SK-N-SH treated with all-trans-retinoic acid at 6 μM for 48 hours (cell line): ENCODE measurements around the gene C2orf42.

ENCODE experiments used
- ATAC-seq: fragments of 200-7000 bp; cut with Tn5 transposase; 3 replicates; pipeline ENCODE4 v1.9.1; 2020; ENCODE audit warnings: mild to moderate bottlenecking, moderate library complexity
- ARNTL ChIP-seq: fragments of 450-650 bp; formaldehyde crosslinking; IDR thresholded peaks from 2 replicates; pipeline ENCODE4 v1.5.0; 2020; ENCODE audit warnings: low read depth, mild to moderate bottlenecking, moderate library complexity, borderline replicate concordance
- CSDC2 ChIP-seq: fragments of 250-450 bp; sonication (Bioruptor Pico); IDR thresholded peaks from 2 replicates; pipeline ENCODE4 v1.5.0; 2020; ENCODE audit warnings: mild to moderate bottlenecking, moderate library complexity
- ESRRG ChIP-seq: fragments of 250-450 bp; sonication (Bioruptor Pico); IDR thresholded peaks from 2 replicates; pipeline ENCODE4 v1.6.1; 2021; ENCODE audit warnings: mild to moderate bottlenecking
- GLIS3 ChIP-seq: fragments of 250-450 bp; sonication (Bioruptor Pico); IDR thresholded peaks from 2 replicates; pipeline ENCODE4 v1.5.0; 2020; ENCODE audit warnings: mild to moderate bottlenecking, moderate library complexity
- ISL1 ChIP-seq: fragments of 250-450 bp; sonication (Bioruptor Pico); IDR thresholded peaks from 2 replicates; pipeline ENCODE4 v2.1.2; 2022; ENCODE audit warnings: mild to moderate bottlenecking, moderate library complexity
- OSR1 ChIP-seq: fragments of 250-450 bp; sonication (Bioruptor Pico); IDR thresholded peaks from 2 replicates; pipeline ENCODE4 v1.8.0; 2022; ENCODE audit warnings: moderate library complexity, mild to moderate bottlenecking, inconsistent platforms
- PPARA ChIP-seq: fragments of 250-450 bp; sonication (Bioruptor Pico); IDR thresholded peaks from 2 replicates; pipeline ENCODE4 v1.5.0; 2020; ENCODE audit warnings: mild to moderate bottlenecking, borderline replicate concordance
- SNAI2 ChIP-seq: fragments of 250-450 bp; sonication (Bioruptor Pico); IDR thresholded peaks from 2 replicates; pipeline ENCODE4 v1.5.0; 2020; ENCODE audit warnings: mild to moderate bottlenecking, moderate library complexity
- TOX ChIP-seq: fragments of 250-450 bp; sonication (Bioruptor Pico); IDR thresholded peaks from 2 replicates; pipeline ENCODE4 v1.8.0; 2021; ENCODE audit warnings: mild to moderate bottlenecking, moderate library complexity, borderline replicate concordance
- ZC3H10 ChIP-seq: fragments of 250-450 bp; sonication (Bioruptor Pico); IDR thresholded peaks from 2 replicates; pipeline ENCODE4 v1.5.1; 2021; ENCODE audit warnings: mild to moderate bottlenecking, moderate library complexity
- ZFP3 ChIP-seq: fragments of 250-450 bp; sonication (Bioruptor Pico); IDR thresholded peaks from 2 replicates; pipeline ENCODE4 v1.5.0; 2020; ENCODE audit warnings: mild to moderate bottlenecking, moderate library complexity
- ZFP30 ChIP-seq: fragments of 450-650 bp; formaldehyde crosslinking; IDR thresholded peaks from 2 replicates; pipeline ENCODE4 v1.5.0; 2022; ENCODE audit warnings: mild to moderate bottlenecking, moderate library complexity
- ZNF565 ChIP-seq: fragments of 450-650 bp; formaldehyde crosslinking; conservative IDR thresholded peaks from 2 replicates; pipeline ENCODE4 v1.5.0; 2020; ENCODE audit warnings: low read depth, mild to moderate bottlenecking, moderate library complexity
- ZNF70 ChIP-seq: fragments of 450-650 bp; formaldehyde crosslinking; IDR thresholded peaks from 2 replicates; pipeline ENCODE4 v1.5.0; 2020; ENCODE audit warnings: mild to moderate bottlenecking, moderate library complexity
- ZNF8 ChIP-seq: fragments of 450-650 bp; formaldehyde crosslinking; IDR thresholded peaks from 2 replicates; pipeline ENCODE4 v1.5.0; 2020; ENCODE audit warnings: mild to moderate bottlenecking, moderate library complexity
- TF ChIP-seq, protein P1 (sequence below): fragments of 250-450 bp; sonication (Bioruptor Pico); IDR thresholded peaks from 2 replicates; pipeline ENCODE4 v1.5.0; 2020; ENCODE audit warnings: mild to moderate bottlenecking, moderate library complexity
- TF ChIP-seq, protein P2 (sequence below): fragments of 250-450 bp; sonication (Bioruptor Pico); IDR thresholded peaks from 2 replicates; pipeline ENCODE4 v1.5.1; 2021; ENCODE audit warnings: mild to moderate bottlenecking, moderate library complexity
- TF ChIP-seq, protein P3 (sequence below): fragments of 250-450 bp; sonication (Bioruptor Pico); IDR thresholded peaks from 2 replicates; pipeline ENCODE4 v1.8.0; 2020; ENCODE audit warnings: mild to moderate bottlenecking, moderate library complexity, borderline replicate concordance
- TF ChIP-seq, protein P4 (sequence below): fragments of 250-450 bp; sonication (Bioruptor Pico); IDR thresholded peaks from 2 replicates; pipeline ENCODE4 v1.5.1; 2020; ENCODE audit warnings: low read depth, mild to moderate bottlenecking, moderate library complexity
- TF ChIP-seq, protein P5 (sequence below): fragments of 250-450 bp; sonication (Bioruptor Pico); IDR thresholded peaks from 2 replicates; pipeline ENCODE4 v1.8.0; 2021; ENCODE audit warnings: low read depth, mild to moderate bottlenecking, moderate library complexity, borderline replicate concordance

Gene C2orf42

DNA sequence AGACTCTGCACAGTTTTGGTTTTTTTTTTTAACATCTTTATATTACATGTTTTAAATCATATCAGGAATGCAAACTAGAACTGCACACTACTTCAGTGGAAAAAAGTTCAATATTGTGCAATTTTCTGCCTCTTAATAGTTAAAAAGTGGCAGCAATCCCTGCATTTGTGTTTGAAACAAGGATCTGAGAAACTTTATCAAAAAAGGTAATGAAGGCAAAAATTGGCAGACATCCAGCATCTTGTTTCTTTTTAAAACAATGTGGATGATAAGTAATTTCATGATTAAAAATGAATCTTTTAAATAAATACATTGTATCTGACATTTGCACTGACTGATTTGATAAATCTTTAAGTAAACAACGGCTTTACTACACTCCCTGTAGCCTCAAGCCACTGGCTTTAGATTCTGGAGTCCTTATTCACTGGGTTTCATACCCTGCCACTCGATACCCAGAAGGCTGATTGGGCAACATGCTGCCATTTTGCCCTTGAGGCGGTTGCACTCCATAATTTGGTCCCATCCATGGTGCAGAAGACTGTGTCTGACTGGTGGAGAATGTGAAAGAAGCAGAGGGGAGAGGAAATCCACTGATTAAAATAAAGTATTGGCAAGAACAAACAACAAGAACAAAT, 21.6 kb upstream of the C2orf42 start:
- ATAC-seq: no peak
- TF ChIP-seq OSR1 (CRISPR knock-in tag): no peak
- TF ChIP-seq ARNTL: no peak
- TF ChIP-seq CSDC2 (CRISPR knock-in tag): no peak
- TF ChIP-seq GLIS3 (CRISPR knock-in tag): no peak
- TF ChIP-seq ZC3H10: no peak
- no peak for TF ChIP-seq ZFP3 (CRISPR knock-in tag)
- no peak for TF ChIP-seq ZNF70 (CRISPR knock-in tag)
- TF ChIP-seq, protein P1, sequence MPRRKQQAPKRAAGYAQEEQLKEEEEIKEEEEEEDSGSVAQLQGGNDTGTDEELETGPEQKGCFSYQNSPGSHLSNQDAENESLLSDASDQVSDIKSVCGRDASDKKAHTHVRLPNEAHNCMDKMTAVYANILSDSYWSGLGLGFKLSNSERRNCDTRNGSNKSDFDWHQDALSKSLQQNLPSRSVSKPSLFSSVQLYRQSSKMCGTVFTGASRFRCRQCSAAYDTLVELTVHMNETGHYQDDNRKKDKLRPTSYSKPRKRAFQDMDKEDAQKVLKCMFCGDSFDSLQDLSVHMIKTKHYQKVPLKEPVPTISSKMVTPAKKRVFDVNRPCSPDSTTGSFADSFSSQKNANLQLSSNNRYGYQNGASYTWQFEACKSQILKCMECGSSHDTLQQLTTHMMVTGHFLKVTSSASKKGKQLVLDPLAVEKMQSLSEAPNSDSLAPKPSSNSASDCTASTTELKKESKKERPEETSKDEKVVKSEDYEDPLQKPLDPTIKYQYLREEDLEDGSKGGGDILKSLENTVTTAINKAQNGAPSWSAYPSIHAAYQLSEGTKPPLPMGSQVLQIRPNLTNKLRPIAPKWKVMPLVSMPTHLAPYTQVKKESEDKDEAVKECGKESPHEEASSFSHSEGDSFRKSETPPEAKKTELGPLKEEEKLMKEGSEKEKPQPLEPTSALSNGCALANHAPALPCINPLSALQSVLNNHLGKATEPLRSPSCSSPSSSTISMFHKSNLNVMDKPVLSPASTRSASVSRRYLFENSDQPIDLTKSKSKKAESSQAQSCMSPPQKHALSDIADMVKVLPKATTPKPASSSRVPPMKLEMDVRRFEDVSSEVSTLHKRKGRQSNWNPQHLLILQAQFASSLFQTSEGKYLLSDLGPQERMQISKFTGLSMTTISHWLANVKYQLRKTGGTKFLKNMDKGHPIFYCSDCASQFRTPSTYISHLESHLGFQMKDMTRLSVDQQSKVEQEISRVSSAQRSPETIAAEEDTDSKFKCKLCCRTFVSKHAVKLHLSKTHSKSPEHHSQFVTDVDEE (CRISPR knock-in tag): no peak
- no peak for TF ChIP-seq PPARA (CRISPR knock-in tag)
- TF ChIP-seq, protein P2, sequence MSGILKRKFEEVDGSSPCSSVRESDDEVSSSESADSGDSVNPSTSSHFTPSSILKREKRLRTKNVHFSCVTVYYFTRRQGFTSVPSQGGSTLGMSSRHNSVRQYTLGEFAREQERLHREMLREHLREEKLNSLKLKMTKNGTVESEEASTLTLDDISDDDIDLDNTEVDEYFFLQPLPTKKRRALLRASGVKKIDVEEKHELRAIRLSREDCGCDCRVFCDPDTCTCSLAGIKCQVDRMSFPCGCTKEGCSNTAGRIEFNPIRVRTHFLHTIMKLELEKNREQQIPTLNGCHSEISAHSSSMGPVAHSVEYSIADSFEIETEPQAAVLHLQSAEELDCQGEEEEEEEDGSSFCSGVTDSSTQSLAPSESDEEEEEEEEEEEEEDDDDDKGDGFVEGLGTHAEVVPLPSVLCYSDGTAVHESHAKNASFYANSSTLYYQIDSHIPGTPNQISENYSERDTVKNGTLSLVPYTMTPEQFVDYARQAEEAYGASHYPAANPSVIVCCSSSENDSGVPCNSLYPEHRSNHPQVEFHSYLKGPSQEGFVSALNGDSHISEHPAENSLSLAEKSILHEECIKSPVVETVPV (CRISPR knock-in tag): no peak
- no peak for TF ChIP-seq ISL1
- TF ChIP-seq, protein P3, sequence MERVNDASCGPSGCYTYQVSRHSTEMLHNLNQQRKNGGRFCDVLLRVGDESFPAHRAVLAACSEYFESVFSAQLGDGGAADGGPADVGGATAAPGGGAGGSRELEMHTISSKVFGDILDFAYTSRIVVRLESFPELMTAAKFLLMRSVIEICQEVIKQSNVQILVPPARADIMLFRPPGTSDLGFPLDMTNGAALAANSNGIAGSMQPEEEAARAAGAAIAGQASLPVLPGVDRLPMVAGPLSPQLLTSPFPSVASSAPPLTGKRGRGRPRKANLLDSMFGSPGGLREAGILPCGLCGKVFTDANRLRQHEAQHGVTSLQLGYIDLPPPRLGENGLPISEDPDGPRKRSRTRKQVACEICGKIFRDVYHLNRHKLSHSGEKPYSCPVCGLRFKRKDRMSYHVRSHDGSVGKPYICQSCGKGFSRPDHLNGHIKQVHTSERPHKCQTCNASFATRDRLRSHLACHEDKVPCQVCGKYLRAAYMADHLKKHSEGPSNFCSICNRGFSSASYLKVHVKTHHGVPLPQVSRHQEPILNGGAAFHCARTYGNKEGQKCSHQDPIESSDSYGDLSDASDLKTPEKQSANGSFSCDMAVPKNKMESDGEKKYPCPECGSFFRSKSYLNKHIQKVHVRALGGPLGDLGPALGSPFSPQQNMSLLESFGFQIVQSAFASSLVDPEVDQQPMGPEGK (CRISPR knock-in tag): no peak
- TF ChIP-seq ZFP30 (CRISPR knock-in tag): no peak
- no peak for TF ChIP-seq ESRRG (CRISPR knock-in tag)
- no peak for TF ChIP-seq SNAI2 (CRISPR knock-in tag)
- TF ChIP-seq ZNF565 (CRISPR knock-in tag): no peak
- no peak for TF ChIP-seq ZNF8 (CRISPR knock-in tag)
- TF ChIP-seq, protein P4, sequence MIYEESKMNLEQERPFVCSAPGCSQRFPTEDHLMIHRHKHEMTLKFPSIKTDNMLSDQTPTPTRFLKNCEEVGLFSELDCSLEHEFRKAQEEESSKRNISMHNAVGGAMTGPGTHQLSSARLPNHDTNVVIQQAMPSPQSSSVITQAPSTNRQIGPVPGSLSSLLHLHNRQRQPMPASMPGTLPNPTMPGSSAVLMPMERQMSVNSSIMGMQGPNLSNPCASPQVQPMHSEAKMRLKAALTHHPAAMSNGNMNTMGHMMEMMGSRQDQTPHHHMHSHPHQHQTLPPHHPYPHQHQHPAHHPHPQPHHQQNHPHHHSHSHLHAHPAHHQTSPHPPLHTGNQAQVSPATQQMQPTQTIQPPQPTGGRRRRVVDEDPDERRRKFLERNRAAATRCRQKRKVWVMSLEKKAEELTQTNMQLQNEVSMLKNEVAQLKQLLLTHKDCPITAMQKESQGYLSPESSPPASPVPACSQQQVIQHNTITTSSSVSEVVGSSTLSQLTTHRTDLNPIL: no peak

DNA sequence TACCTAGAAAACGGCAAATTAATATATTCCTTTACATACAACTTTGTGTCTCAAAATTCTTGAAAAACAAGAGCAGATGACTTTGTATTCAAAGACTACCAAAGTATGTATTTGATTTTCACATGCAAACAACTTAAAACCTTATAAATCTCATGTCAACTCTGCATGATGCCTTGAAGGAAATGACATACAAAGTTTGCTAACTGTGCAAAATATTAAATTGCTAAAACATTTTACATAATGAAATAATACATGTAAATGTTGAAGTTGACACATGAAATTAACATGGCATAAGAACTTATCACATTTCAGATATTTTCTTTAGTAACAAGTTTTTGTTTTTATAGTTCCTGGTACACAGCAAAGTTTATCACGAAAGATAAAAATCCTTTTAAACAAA, 20.8 kb upstream of the C2orf42 start:
- TF ChIP-seq ZC3H10 (no peak), ZNF8 (CRISPR knock-in tag) (no peak), PPARA (CRISPR knock-in tag) (no peak), ISL1 (no peak), OSR1 (CRISPR knock-in tag) (no peak), ZFP3 (CRISPR knock-in tag) (no peak), ARNTL (no peak), TOX (CRISPR knock-in tag) (no peak), ZNF565 (CRISPR knock-in tag) (no peak)
- TF ChIP-seq, protein P2 (CRISPR knock-in tag): no peak
- TF ChIP-seq, protein P4: no peak
- TF ChIP-seq, protein P1 (CRISPR knock-in tag): no peak
- TF ChIP-seq, protein P5, sequence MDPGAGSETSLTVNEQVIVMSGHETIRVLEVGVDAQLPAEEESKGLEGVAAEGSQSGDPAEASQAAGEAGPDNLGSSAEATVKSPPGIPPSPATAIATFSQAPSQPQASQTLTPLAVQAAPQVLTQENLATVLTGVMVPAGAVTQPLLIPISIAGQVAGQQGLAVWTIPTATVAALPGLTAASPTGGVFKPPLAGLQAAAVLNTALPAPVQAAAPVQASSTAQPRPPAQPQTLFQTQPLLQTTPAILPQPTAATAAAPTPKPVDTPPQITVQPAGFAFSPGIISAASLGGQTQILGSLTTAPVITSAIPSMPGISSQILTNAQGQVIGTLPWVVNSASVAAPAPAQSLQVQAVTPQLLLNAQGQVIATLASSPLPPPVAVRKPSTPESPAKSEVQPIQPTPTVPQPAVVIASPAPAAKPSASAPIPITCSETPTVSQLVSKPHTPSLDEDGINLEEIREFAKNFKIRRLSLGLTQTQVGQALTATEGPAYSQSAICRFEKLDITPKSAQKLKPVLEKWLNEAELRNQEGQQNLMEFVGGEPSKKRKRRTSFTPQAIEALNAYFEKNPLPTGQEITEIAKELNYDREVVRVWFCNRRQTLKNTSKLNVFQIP: no peak

More for the DNA sequence above, 20.8 kb upstream of the C2orf42 start:
- no peak for ATAC-seq
